ENCODE results near the gene CHD3.
"Not testable (repeated sequence)": the region's sequence is repeated elsewhere in the genome, so short reads cannot be mapped to it uniquely, and the experiment has no call there.

The CHD3 gene

DNA sequence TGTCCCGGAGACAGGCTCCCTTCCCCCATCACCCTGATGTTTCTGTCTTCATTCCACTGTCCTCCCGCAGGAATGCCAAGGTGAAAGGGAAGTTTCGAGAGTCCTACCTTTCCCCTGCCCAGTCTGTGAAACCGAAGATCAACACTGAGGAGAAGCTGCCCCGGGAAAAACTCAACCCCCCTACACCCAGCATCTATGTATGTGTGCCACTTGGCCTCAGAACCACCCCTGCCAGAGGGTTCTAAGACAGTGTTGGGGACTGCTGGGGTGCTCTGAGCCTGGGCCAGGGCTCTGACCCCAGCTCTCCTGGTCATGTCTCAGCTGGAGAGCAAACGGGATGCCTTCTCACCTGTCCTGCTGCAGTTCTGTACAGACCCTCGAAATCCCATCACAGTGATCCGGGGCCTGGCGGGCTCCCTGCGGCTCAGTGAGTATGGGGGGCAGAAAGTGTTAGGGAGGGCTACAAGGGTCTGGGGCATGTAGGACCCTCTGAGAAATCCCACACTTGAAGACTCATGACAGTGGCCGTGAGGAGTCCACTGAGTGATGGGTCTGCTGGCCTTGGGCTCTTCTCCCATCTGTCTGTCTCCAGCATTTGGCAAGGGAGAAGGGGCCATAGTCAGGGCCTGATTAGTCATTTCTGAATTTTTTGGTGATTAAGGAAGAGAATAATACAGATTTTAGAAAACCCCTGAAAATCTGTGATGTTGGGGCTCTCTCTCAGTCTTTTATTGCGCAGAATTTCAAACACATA is 38.7 kb upstream of the CHD3 start:
- DNase-seq (ENCODE audit: low spot score), result no peak

DNA sequence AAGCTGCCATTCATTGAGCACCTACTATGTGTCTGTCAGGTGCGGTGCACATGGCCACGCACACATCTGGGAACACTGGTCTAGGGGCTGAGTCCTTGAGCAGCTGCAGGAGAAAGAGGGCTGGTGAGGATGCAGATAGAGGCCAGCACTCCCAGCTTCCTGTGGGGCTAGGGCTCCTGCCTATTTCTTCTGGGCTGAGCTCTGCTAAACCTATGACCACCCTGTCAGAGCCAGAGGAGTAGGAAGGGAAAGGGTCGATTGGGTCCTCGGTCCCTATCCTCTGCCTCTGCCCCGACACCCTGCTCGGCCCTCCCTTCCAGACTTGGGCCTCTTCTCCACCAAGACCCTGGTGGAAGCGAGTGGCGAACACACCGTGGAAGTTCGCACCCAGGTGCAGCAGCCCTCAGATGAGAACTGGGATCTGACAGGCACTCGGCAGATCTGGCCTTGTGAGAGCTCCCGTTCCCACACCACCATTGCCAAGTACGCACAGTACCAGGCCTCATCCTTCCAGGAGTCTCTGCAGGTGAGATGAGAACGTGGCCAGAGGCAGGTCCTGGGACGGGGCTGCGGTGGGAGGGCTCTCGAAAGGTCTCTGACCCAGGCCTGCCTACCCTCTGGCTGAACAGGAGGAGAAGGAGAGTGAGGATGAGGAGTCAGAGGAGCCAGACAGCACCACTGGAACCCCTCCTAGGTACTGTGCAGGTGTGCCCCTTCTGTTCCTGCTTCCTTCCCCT is 37.7 kb upstream of the CHD3 start:
- no peak for DNase-seq (ENCODE audit: low spot score)

DNA sequence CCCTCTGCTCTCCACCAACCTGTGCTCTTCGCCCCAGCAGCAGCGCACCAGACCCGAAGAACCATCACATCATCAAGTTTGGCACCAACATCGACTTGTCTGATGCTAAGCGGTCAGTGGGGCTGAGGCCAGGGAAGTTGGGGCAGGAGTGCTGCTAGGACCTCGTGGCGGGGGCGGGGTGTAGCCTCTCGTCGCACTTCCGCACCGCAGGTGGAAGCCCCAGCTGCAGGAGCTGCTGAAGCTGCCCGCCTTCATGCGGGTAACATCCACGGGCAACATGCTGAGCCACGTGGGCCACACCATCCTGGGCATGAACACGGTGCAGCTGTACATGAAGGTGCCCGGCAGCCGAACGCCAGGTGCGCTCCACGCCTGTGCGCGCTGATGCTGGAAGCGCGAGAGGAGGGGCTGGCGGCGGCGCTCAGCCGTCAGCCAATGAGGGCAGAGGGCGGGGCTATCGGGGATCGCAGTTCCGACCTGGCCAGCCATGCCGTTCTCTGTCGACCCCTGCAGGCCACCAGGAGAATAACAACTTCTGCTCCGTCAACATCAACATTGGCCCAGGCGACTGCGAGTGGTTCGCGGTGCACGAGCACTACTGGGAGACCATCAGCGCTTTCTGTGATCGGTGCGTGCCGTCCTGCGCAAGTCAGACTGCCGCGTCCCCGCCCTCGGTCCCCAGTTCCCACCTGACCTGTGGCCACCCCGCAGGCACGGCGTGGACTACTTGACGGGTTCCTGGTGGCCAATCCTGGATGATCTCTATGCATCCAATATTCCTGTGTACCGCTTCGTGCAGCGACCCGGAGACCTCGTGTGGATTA is 36.9 kb upstream of the CHD3 start:
- DNase-seq (ENCODE audit: low spot score), result peak; percentile 92

DNA sequence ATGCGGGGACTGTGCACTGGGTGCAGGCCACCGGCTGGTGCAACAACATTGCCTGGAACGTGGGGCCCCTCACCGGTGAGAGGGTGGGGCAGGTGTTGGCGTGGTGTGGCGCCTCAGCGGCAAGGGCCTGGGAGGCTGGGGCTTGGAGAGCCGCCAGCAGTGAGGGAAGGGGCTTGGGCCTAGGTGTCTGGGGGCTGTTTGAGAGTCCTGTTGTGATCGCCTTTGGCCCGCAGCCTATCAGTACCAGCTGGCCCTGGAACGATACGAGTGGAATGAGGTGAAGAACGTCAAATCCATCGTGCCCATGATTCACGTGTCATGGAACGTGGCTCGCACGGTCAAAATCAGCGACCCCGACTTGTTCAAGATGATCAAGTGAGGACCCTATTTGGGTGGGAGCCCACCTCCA is 36.3 kb upstream of the CHD3 start:
- DNase-seq (ENCODE audit: low spot score), result no peak

DNA sequence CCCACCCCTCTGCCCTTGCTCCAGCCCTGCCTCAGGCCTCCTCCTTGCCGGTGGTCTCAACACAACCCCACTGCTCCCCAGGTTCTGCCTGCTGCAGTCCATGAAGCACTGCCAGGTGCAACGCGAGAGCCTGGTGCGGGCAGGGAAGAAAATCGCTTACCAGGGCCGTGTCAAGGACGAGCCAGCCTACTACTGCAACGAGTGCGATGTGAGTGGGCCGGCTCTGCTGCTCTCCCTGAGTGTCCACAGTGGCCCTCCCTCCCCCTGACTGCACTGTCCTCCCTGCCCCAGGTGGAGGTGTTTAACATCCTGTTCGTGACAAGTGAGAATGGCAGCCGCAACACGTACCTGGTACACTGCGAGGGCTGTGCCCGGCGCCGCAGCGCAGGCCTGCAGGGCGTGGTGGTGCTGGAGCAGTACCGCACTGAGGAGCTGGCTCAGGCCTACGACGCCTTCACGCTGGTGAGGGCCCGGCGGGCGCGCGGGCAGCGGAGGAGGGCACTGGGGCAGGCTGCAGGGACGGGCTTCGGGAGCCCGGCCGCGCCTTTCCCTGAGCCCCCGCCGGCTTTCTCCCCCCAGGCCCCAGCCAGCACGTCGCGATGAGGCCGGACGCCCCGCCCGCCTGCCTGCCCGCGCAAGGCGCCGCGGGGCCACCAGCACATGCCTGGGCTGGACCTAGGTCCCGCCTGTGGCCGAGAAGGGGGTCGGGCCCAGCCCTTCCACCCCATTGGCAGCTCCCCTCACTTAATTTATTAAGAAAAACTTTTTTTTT is 35.5 kb upstream of the CHD3 start:
- no peak for DNase-seq (ENCODE audit: low spot score)

DNA sequence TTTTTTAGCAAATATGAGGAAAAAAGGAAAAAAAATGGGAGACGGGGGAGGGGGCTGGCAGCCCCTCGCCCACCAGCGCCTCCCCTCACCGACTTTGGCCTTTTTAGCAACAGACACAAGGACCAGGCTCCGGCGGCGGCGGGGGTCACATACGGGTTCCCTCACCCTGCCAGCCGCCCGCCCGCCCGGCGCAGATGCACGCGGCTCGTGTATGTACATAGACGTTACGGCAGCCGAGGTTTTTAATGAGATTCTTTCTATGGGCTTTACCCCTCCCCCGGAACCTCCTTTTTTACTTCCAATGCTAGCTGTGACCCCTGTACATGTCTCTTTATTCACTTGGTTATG is 34.9 kb upstream of the CHD3 start:
- no peak for DNase-seq (ENCODE audit: low spot score)

DNA sequence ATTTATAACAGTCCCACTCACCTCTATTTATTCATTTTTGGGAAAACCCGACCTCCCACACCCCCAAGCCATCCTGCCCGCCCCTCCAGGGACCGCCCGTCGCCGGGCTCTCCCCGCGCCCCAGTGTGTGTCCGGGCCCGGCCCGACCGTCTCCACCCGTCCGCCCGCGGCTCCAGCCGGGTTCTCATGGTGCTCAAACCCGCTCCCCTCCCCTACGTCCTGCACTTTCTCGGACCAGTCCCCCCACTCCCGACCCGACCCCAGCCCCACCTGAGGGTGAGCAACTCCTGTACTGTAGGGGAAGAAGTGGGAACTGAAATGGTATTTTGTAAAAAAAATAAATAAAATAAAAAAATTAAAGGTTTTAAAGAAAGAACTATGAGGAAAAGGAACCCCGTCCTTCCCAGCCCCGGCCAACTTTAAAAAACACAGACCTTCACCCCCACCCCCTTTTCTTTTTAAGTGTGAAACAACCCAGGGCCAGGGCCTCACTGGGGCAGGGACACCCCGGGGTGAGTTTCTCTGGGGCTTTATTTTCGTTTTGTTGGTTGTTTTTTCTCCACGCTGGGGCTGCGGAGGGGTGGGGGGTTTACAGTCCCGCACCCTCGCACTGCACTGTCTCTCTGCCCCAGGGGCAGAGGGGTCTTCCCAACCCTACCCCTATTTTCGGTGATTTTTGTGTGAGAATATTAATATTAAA is 34.4 kb upstream of the CHD3 start:
- DNase-seq (ENCODE audit: low spot score), result no peak

DNA sequence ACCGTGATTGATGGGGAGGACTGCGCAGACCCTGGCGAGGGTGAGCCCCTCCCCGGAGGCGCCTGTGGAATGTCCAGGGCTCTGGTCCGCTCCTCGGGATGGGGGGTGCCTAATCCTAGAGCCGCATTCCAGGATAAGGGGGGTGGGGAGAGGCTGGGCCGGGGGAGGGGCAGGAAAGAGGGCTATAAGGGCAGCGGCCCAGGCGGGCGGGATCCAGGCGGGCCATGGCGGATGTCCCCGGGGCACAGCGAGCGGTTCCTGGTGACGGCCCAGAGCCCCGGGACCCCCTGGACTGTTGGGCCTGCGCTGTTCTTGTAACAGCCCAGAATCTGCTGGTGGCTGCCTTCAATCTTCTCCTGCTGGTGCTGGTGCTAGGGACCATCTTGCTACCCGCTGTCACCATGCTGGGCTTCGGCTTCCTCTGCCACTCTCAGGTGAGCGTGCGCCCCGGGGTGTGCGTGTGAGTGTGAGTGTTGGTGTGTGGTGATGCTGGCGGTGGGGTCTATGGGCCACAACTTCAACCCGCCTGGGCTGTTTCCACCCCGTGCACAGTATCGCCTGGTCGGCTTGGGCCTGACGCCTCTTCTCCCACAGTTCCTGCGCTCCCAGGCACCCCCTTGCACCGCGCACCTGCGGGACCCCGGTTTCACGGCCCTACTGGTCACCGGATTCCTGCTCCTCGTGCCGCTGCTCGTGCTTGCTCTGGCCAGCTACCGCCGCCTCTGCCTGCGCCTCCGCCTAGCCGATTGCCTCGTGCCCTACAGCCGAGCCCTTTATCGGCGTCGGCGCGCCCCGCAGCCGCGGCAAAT is 33.5 kb upstream of the CHD3 start, which contains the start of gene TMEM88:
Gene TMEM88, plus strand, starts transcription at position 216 of the 809 bp plus-strand sequence. Its CDS starts 9 bp downstream, at position 225.
- no peak for DNase-seq (ENCODE audit: low spot score)

DNA sequence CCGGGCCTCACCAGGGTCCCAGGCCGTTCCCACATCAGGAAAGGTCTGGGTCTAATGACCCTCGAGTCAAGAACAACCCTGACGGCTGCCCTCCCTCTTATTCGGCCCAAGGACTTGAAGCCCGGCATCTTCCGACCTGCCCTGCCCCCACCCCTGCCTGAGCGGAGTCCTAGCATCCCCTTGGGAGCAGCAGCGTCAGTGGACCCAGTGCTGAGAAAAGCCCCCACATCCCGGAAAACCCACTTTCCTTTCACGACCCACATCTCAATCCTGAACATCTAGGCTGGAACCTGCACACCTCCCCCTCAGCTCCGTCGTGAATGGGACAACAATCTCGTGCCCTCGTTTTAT is 33.0 kb upstream of the CHD3 start:
- DNase-seq (ENCODE audit: low spot score), result no peak

DNA sequence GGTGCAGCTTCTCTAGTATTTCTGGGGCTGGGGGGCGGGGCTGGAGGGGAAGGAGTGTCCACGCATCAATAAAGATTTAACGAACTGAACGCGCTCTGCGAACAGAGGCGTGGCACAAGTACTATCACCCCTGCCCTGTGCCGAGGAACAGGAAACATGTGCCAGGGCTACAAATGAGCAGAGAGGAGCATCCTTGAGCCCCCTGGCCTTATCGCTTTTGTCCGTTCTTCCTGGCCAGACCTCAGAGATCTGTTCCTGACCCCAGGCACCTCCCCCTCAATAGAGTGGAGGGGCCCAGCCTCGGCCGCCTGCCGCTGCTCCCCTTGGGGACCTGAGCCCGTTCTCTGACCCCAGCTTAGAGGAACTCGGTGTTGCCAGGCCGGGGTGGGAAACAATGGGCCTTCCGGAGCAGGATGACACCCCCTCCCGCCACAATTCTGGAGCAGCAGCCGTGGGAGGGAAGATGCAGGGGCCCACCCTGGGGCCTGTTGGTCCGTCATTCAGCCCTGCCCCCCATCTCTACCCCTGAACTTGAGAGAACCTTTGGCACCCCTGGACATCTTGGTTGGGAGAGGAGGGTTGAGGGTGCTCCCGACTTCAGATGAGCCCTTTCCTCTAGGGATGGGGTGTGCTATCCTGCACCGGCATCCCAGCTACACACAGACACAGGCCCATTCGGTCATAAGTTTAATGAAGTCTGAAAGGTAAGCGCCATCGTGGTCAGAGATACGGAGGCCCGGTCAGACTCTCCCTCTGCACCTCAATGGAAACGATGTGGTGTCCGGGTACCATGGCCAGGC is 32.4 kb upstream of the CHD3 start:
- no peak for DNase-seq (ENCODE audit: low spot score)

DNA sequence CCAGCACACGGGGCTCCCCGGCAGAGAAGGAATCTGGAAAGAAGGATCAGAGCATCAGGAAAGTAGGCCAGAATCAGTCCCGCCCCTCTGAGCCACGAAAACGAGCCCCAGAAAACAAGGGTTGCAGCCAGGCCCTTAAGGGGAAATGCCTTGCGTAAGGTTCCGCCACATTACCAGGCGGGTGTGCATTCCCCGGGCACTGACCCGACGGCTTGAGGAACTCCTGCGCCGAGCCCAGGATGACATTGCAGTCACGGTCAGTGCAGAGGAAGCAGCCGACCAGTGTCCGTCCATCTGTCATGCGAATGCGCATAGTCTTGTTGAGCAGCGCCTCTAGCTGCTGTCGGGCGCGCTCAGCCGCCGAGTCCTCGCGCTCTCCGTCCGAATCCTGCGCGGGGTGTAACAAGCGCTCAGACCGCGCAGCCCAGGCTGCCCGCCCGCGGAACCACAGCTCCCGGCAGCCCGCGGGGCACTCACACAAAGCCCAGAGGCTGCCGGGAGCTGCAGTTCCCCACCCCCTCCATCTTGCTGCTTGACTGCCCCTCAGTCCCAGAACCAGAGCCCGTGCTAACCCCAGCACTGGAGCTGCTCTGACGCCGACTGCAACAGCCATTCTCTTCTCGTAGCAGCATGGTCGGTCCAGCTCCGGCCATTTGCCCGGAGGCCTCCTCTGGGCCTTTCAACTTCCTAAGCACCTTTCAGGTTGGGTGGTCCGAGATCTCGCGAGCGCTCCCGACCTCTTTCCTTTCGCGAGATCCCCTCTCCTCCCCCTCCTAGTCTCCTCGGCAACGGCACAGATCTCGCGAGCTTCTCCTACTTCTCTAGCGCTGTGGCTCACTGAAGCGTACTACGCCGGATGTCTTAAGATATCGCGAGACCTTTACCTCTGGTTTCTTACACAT is 31.5 kb upstream of the CHD3 start, which contains the start of gene NAA38:
Gene NAA38, minus strand, starts transcription at position 749 of the 902 bp plus-strand sequence. Its CDS starts 96 bp downstream, at position 653.
- peak; percentile 95 for DNase-seq (ENCODE audit: low spot score)

DNA sequence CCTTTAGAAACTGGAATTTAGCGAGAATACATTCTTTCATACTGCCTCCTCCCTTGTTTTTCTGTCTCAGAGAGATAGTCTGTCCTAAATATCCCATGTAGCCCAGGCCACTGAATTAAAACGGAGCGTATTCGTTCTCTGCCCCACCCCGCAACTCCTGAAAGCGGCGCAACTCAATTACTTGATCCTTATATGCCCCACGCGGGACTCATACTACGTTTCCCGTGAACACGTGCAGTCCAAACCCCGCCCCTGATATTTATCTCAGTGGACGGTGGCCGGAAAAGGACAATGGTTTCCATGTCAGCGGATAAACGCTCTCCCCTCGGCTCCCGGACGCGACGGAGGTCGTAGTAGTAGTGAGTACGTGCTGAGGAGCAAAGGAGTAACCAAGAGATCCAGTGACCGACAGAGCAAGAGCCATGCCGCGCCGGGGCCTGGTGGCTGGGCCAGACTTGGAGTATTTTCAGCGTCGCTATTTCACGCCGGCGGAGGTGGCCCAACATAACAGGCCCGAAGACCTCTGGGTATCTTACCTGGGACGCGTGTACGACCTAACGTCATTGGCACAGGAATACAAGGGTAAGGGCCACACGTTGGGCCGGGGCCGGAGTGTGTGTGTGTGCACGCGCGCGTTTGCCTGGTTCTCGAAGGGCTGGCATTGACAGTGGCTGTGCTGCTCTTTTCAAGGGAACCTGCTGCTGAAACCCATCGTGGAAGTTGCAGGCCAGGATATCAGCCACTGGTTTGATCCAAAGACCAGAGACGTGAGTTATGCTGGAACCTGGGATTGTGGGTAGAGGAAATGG is 30.7 kb upstream of the CHD3 start, which contains the start of gene CYB5D1:
Gene CYB5D1, plus strand, starts transcription at position 291 of the 809 bp plus-strand sequence. Its CDS starts 132 bp downstream, at position 423.
- peak; percentile 80 for DNase-seq (ENCODE audit: low spot score)

DNA sequence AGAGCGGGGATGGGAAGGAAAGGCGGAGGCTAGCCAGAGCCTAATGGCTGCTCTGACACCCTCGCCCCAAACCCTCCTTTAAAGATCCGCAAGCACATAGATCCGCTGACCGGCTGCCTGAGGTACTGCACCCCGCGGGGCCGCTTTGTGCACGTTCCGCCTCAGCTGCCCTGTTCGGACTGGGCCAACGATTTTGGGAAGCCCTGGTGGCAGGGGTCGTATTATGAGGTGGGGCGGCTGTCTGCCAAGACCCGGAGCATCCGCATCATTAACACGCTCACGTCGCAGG is 30.1 kb upstream of the CHD3 start:
- peak; percentile 57 for DNase-seq (ENCODE audit: low spot score)

DNA sequence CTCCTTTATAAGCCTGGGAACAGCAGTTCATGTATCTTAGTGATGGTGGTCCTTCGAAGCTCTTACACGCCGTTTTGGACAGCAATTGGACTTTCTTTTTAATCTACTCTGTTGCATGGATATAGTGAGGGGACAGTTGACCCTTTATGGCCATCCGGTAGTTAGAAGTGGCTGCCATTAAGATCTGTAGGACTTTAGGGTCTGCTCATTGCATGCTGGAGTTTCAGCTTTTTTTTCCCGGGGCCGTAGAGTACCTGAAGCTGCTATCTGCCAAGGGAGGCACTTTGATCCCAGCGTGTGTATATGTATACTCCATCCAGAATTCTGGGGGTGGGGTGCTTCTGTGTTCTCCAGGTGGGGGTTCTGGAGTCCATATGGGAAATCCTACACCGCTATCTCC is 29.6 kb upstream of the CHD3 start:
- DNase-seq (ENCODE audit: low spot score), result no peak

DNA sequence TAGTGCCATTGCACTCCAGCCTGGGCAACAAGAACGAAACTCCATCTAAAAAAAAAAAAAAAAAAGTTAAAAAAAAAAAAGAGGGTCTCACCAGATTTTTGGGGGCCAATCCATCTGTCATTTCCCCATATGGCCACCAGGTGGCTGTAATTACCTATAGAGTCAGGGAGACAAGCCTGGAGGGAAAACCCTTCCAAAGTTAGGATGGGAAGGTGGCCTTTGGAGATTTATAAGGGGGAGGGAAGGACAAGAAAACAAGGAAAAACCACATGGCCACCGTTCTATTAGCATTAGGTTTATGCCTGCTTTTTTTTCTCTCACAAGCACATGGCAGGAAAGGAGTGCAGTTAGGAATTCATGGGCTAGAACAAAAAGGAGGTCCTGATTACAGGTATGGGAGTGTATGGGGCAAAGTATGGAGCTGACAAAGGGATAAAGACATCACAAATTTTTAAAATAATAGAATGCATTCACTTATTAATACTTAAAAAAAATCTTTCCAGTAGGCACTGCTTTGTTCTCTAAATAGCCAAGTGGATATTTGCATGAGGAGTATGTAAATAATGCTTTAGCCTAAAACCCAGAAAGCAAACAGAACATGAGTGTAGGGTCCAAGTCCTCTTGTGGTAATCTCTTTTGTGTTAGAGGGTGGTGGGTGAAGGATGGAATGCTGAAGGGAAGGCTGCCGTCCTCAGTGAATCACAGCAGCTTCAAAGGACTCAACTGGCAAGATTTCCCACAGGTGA is 25.7 kb upstream of the CHD3 start:
- no peak for DNase-seq (ENCODE audit: low spot score)

DNA sequence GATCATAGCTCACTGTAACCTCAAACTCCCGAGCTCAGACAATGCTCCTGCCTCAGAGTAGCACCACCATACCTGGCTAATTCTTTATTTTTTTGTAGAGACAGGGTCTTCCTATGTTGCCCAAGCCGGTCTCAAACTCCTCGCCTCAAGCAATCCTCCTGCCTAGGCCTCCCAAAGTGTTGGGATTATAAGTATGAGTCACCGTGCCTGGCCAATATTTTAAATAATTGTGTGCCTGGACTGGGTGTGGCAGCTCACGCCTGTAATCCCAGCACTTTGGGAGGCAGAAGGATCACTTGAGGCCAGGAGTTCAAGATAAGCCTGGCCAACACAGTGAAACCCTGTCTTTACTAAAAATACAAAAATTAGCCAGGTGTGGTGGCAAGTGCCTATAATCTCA is 24.2 kb upstream of the CHD3 start:
- DNase-seq (ENCODE audit: low spot score), result not testable (repeated sequence)
